K562 (cell line): ENCODE results near the gene RECK. TPM values are rescaled to one million over a fixed set of nuclear protein-coding genes. Genes with fewer than 3 reads are reported as not detected.

Source experiments
- CREB3 ChIP-seq: fragments of 450-650 bp; conservative IDR thresholded peaks from 2 replicates; pipeline ENCODE4 v1.6.1; 2016; ENCODE audit warnings: missing genetic modification characterization, low read depth, mild to moderate bottlenecking, missing compliant biosample characterization, moderate library complexity
- E2F1 ChIP-seq: sonication (generic); formaldehyde crosslinking; IDR thresholded peaks from 2 replicates; pipeline ENCODE4 v1.8.1; 2023; ENCODE audit warnings: mild to moderate bottlenecking, missing genetic modification reagents, moderate library complexity
- PATZ1 ChIP-seq: fragments of 250-450 bp; sonication (Bioruptor Pico); IDR thresholded peaks from 2 replicates; pipeline ENCODE4 v1.5.0; 2020; ENCODE audit warnings: mild to moderate bottlenecking, borderline replicate concordance
- TFAP4 ChIP-seq: sonication (generic); formaldehyde crosslinking; IDR thresholded peaks from 2 replicates; pipeline ENCODE4 v1.8.0; 2022; ENCODE audit warnings: missing genetic modification reagents, mild to moderate bottlenecking, moderate library complexity, borderline replicate concordance
- ZFP91 ChIP-seq: sonication (generic); formaldehyde crosslinking; IDR thresholded peaks from 2 replicates; pipeline ENCODE4 v1.8.0; 2022; ENCODE audit warnings: mild to moderate bottlenecking, missing genetic modification reagents
- ZNF184 ChIP-seq: sonication (generic); formaldehyde crosslinking; IDR thresholded peaks from 2 replicates; pipeline ENCODE4 v1.5.0; 2020; ENCODE audit warnings: missing genetic modification reagents
- ZNF77 ChIP-seq: fragments of 250-450 bp; sonication (Bioruptor Pico); IDR thresholded peaks from 2 replicates; pipeline ENCODE4 v1.5.0; 2020
- polyA plus RNA-seq, 8 experiments: library from polyadenylated mRNA; depleted of rRNA in 4 of 8; stranded (reverse) in 5 of 8; unstranded in 3 of 8; fragments of >200 nt; fragmentation: Nextera tagmentation in 2 of 8; fragmentation: Illumina TruSeq in 1 of 8; extraction: Ambion mirVana in 2 of 8; extraction: Trizol in 1 of 8; gene quantifications; 2 replicates each; pipeline versions ENCODE4 v1.2.1 to v1.2.3, GENCODE V29; 2011 to 2014; ENCODE audit warnings: inconsistent platforms in 1 of 8, missing spikeins in 1 of 8
- total RNA-seq, 7 experiments: library from RNA; depleted of rRNA in 6 of 7; stranded (reverse); fragments of >200 nt in 6 of 7; fragmentation: Illumina TruSeq in 2 of 7; extraction: Trizol in 2 of 7; gene quantifications; 2 replicates each; pipeline versions ENCODE4 v1.2.1 to v1.2.3, GENCODE V29; 2011 to 2021; ENCODE audit warnings: low replicate concordance in 1 of 7

Gene RECK
- total and polyA plus RNA-seq, 9 of the 15 experiments (the other 6 are each of a cell fraction or from before 2014, with no cell fraction given), result 0.04 to 0.36 (median 0.16) TPM

GRCh38 chr9:36049408-36049807 is 12.7 kb downstream of the RECK start (continued):
- TF ChIP-seq ZFP91 (no peak), TFAP4 (CRISPR knock-in tag) (no peak), PATZ1 (no peak), CREB3 (tag) (no peak), ZNF77 (CRISPR knock-in tag) (no peak), E2F1 (CRISPR knock-in tag) (no peak), ZNF184 (CRISPR knock-in tag) (no peak)
